Panc1 (cell line): Measurements from ENCODE around the gene CELF2.

ENCODE experiments used
- CTCF ChIP-seq: fragments of 450-650 bp; IDR thresholded peaks from 2 replicates; pipeline ENCODE4 v1.5.1; 2017; ENCODE audit warnings: mild to moderate bottlenecking
- POLR2AphosphoS5 ChIP-seq: IDR thresholded peaks from 2 replicates; pipeline ENCODE4 v1.6.1; 2012; ENCODE audit warnings: mild to moderate bottlenecking, low read depth, low read length, moderate library complexity
- REST ChIP-seq, 2 experiments: IDR thresholded peaks; 2 replicates each; pipeline ENCODE4 v1.6.1; 2011 to 2012; ENCODE audit warnings: low read depth in 2 of 2, control low read depth in 1 of 2, low read length in 1 of 2, mild to moderate bottlenecking in 1 of 2, moderate library complexity in 1 of 2; ENCODE audit not compliant: insufficient read depth in 1 of 2
- SIN3A ChIP-seq: IDR thresholded peaks from 2 replicates; pipeline ENCODE4 v1.6.1; 2012; ENCODE audit warnings: low read depth, mild to moderate bottlenecking, low read length, moderate library complexity, borderline replicate concordance; ENCODE audit not compliant: insufficient read depth
- TCF7L2 ChIP-seq: IDR thresholded peaks from 2 replicates; pipeline ENCODE4 v1.6.1; 2011; ENCODE audit warnings: mild to moderate bottlenecking, low read depth, low read length, inconsistent platforms

- TF ChIP-seq POLR2AphosphoS5 (no peak), CTCF (no peak), REST (IDR thresholded peaks at IDR 0.05; ENCODE audit: insufficient read depth in 1 of 2, low read depth in 2 of 2, low read length in 1 of 2) (no peak), SIN3A (no peak), TCF7L2 (no peak)
Observed at GRCh38 chr10:11358011-11358410, 340.3 kb downstream of the CELF2 start.
